SK-N-SH (cell line): Measurements from ENCODE around the gene RNPEPL1. TPM values are rescaled to one million over a fixed set of nuclear protein-coding genes. Genes with fewer than 3 reads are reported as not detected.

Experiments used
- CTCF ChIA-PET: fragments of 300-600, 350-600 bp; formaldehyde crosslinking; extraction: SDS; loops from one replicate; lab custom pipeline; 2021; lab: Yijun Ruan, JAX
- POLR2A ChIA-PET: fragments of 350-600 bp; sonication (Branson Sonifier 250); formaldehyde crosslinking; extraction: SDS; loops from one replicate; lab custom pipeline; 2020; ENCODE audit warnings: antibody characterized with exemption, inconsistent platforms; lab: Yijun Ruan, JAX
- DNase-seq: peaks from one replicate; pipeline ENCODE4 v3.0.0; 2012
- H2AFZ ChIP-seq: fragments of 200-600 bp; sonication (generic); 2 replicates; pipeline ENCODE4 v1.8.1; 2016; ENCODE audit warnings: antibody characterized with exemption, mild to moderate bottlenecking, low read depth
- H3F3A ChIP-seq: fragments of 200-600 bp; sonication (generic); replicated peaks from 2 replicates; pipeline ENCODE3; 2016; ENCODE audit warnings: antibody characterized with exemption, mild to moderate bottlenecking; ENCODE audit not compliant: insufficient read depth
- H3K27ac ChIP-seq, 2 experiments: fragments of 200-500 bp in 1 of 2; fragments of 200-600 bp in 1 of 2; sonication (Bioruptor generic) in 1 of 2; sonication (generic), shearing (Covaris generic) in 1 of 2; 2 replicates each; pipeline versions ENCODE4 v1.5.1 to v1.6.1; 2014 to 2016; ENCODE audit warnings: low read depth in 2 of 2, inconsistent platforms in 1 of 2, low read length in 1 of 2, mild to moderate bottlenecking in 1 of 2, mixed read lengths in 1 of 2
- H3K27me3 ChIP-seq: fragments of 200-600 bp; sonication (generic), shearing (Covaris generic); 2 replicates; pipeline ENCODE4 v1.6.1; 2016; ENCODE audit warnings: mixed run types; ENCODE audit not compliant: insufficient read depth
- H3K36me3 ChIP-seq, 2 experiments: fragments of 200-500 bp in 1 of 2; fragments of 200-600 bp in 1 of 2; sonication (Bioruptor generic) in 1 of 2; sonication (generic) in 1 of 2; replicated peaks in 1 of 2; 2 replicates each; pipeline versions ENCODE3 to v1.5.1; 2014 to 2016; ENCODE audit warnings: low read length in 1 of 2, mild to moderate bottlenecking in 1 of 2; ENCODE audit not compliant: insufficient read depth in 2 of 2, control insufficient read depth in 1 of 2
- H3K4me1 ChIP-seq, 2 experiments: fragments of 200-500 bp in 1 of 2; fragments of 200-600 bp in 1 of 2; sonication (Bioruptor generic) in 1 of 2; sonication (generic), shearing (Covaris generic) in 1 of 2; 2 replicates each; pipeline versions ENCODE4 v1.5.1 to v1.6.1; 2014 to 2016; ENCODE audit warnings: low read depth in 1 of 2, low read length in 1 of 2, mixed run types in 1 of 2; ENCODE audit not compliant: insufficient read depth in 2 of 2, control insufficient read depth in 1 of 2
- H3K4me2 ChIP-seq: fragments of 200-600 bp; sonication (generic), shearing (Covaris generic); 2 replicates; pipeline ENCODE4 v1.6.1; 2017; ENCODE audit warnings: mixed run types
- H3K4me3 ChIP-seq, 2 experiments: fragments of 200-500 bp in 1 of 2; fragments of 200-600 bp in 1 of 2; sonication (Bioruptor generic) in 1 of 2; sonication (generic), shearing (Covaris generic) in 1 of 2; 2 replicates each; pipeline versions ENCODE4 v1.5.1 to v1.8.1; 2014 to 2016; ENCODE audit warnings: low read depth in 2 of 2, inconsistent platforms in 1 of 2, low read length in 1 of 2, mild to moderate bottlenecking in 1 of 2, mixed read lengths in 1 of 2, moderate library complexity in 1 of 2
- H3K79me2 ChIP-seq: fragments of 200-600 bp; sonication (generic); 2 replicates; pipeline ENCODE4 v1.8.1; 2017; ENCODE audit warnings: mild to moderate bottlenecking; ENCODE audit not compliant: insufficient read depth
- H3K9ac ChIP-seq: fragments of 200-600 bp; sonication (generic); 2 replicates; pipeline ENCODE4 v1.6.1; 2017; ENCODE audit warnings: mixed run types
- H3K9me2 ChIP-seq: fragments of 200-600 bp; sonication (generic); 2 replicates; pipeline ENCODE4 v1.6.1; 2017; ENCODE audit warnings: mixed run types
- H3K9me3 ChIP-seq: fragments of 200-600 bp; sonication (generic); 2 replicates; pipeline ENCODE4 v1.6.1; 2017; ENCODE audit warnings: mixed run types, mild to moderate bottlenecking, moderate library complexity
- H4K20me1 ChIP-seq: fragments of 200-600 bp; sonication (generic); 2 replicates; pipeline ENCODE4 v1.6.1; 2017; ENCODE audit warnings: mild to moderate bottlenecking, mixed run types; ENCODE audit not compliant: insufficient read depth
- FOSL2 ChIP-seq: IDR thresholded peaks from 2 replicates; pipeline ENCODE4 v1.4.0; 2012; ENCODE audit warnings: low read depth, mild to moderate bottlenecking, moderate library complexity, borderline replicate concordance
- FOXJ3 ChIP-seq: sonication (generic); formaldehyde crosslinking; IDR thresholded peaks from 2 replicates; pipeline ENCODE4 v1.5.1; 2020; ENCODE audit warnings: mild to moderate bottlenecking, missing genetic modification reagents
- FOXM1 ChIP-seq: IDR thresholded peaks from 2 replicates; pipeline ENCODE4 v1.4.0; 2012; ENCODE audit warnings: low read depth, mild to moderate bottlenecking
- GABPA ChIP-seq: IDR thresholded peaks from 2 replicates; pipeline ENCODE4 v1.4.0; 2012; ENCODE audit warnings: low read depth, mild to moderate bottlenecking
- MEF2A ChIP-seq: IDR thresholded peaks from 2 replicates; pipeline ENCODE4 v1.4.0; 2012; ENCODE audit warnings: low read depth, borderline replicate concordance
- MXI1 ChIP-seq: IDR thresholded peaks from 2 replicates; pipeline ENCODE4 v1.6.1; 2012; ENCODE audit warnings: mild to moderate bottlenecking, low read depth, low read length, improper control_type of control experiment
- NFIC ChIP-seq: IDR thresholded peaks from 2 replicates; pipeline ENCODE4 v1.4.0; 2012; ENCODE audit warnings: borderline replicate concordance
- RCOR1 ChIP-seq: fragments of 150-350 bp; IDR thresholded peaks from 2 replicates; pipeline ENCODE4 v1.6.1; 2017; ENCODE audit warnings: antibody characterized with exemption, low read length
- RFX5 ChIP-seq: IDR thresholded peaks from 2 replicates; pipeline ENCODE4 v1.6.1; 2012; ENCODE audit warnings: mild to moderate bottlenecking, improper control_type of control experiment, low read length
- RXRA ChIP-seq: IDR thresholded peaks from 2 replicates; pipeline ENCODE4 v1.4.0; 2012; ENCODE audit warnings: low read depth, mild to moderate bottlenecking, borderline replicate concordance
- SIN3A ChIP-seq: IDR thresholded peaks from 2 replicates; pipeline ENCODE4 v1.6.1; 2012; ENCODE audit warnings: low read depth, mild to moderate bottlenecking, low read length, moderate library complexity, borderline replicate concordance
- SMC3 ChIP-seq: IDR thresholded peaks from 2 replicates; pipeline ENCODE4 v1.6.1; 2012; ENCODE audit warnings: low read depth, low read length, improper control_type of control experiment
- TCF12 ChIP-seq: IDR thresholded peaks from 2 replicates; pipeline ENCODE4 v1.4.0; 2012
- TEAD4 ChIP-seq: IDR thresholded peaks from 2 replicates; pipeline ENCODE4 v1.4.0; 2012; ENCODE audit warnings: mild to moderate bottlenecking, borderline replicate concordance; ENCODE audit not compliant: insufficient read depth
- WGBS: methylation state at CpG from one replicate; pipeline ENCODE4 v1.1.6; 2017; ENCODE audit warnings: low lambda C conversion rate; 5-methylcytosine and 5-hydroxymethylcytosine counted together
- polyA plus RNA-seq, 3 experiments: library from polyadenylated mRNA; depleted of rRNA; stranded (reverse); fragments of >200 nt; gene quantifications; 2 replicates each; pipeline ENCODE4 v1.2.3, GENCODE V29; 2012
- TF ChIP-seq, protein P1 (sequence below): IDR thresholded peaks from 2 replicates; pipeline ENCODE4 v1.4.0; 2012; ENCODE audit warnings: low read depth, borderline replicate concordance
- TF ChIP-seq, protein P2 (sequence below): fragments of 200-600 bp; sonication (generic); IDR thresholded peaks from 2 replicates; pipeline ENCODE4 v1.6.1; 2017; ENCODE audit warnings: antibody characterized with exemption, mild to moderate bottlenecking, moderate library complexity
- TF ChIP-seq, protein P3 (sequence below): IDR thresholded peaks from 2 replicates; pipeline ENCODE4; 2012
- TF ChIP-seq, protein P4 (sequence below): fragments of 150-350 bp; IDR thresholded peaks from 2 replicates; pipeline ENCODE4 v1.6.1; 2016; ENCODE audit warnings: mild to moderate bottlenecking, low read depth, low read length
- TF ChIP-seq, protein P5 (sequence below): IDR thresholded peaks from 2 replicates; pipeline ENCODE4 v1.4.0; 2012; ENCODE audit warnings: low read depth

The RNPEPL1 gene
- polyA plus RNA-seq, 1 of the 3 experiments (the other 2 are of a cell fraction) = 14.3 TPM

DNA sequence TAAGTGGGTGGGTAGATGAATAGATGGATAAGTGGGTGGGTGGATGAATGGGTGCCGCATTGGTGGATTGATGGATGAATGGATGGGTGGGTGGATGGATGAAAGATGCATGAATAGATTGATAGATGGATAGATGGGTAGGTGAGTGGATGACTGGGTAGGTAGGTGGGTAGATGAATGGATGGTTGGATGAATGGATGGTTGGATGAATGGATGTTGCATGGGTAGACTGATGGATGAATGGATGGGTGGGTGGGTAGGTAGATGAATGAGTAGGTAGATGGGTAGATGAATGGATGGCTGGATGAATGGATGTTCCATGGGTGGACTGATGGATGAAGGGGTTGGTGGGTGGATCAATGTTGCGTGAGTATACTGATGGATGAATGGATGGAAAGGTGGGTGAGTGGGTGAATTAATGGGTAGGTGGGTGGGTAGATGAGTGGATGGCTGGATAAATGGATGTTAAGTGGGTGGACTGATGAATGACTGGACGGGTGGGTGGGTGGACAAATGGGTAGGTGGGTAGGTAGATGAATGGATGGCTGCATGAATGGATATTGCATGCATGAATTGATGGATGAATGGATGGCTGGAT is 41.0 kb upstream of the RNPEPL1 start:
- CTCF ChIA-PET = no interaction called here

More for the DNA sequence above, 41.0 kb upstream of the RNPEPL1 start:
- no peak overlapping the region for H3K9ac ChIP-seq
- no peak overlapping the region for H2AFZ ChIP-seq
- no peaks in the 10 kb centered on the region for H4K20me1 ChIP-seq
- H3K4me3 ChIP-seq = no peak overlapping the region
- H3K36me3 ChIP-seq = peaks cover 15 to 41% of the 10 kb centered on the region in 2 experiments
- POLR2A ChIA-PET = no interaction called here
- no peaks in the 10 kb centered on the region for H3K79me2 ChIP-seq
- DNase-seq = no peak
- H3K4me1 ChIP-seq = no peaks in the 10 kb centered on the region
- H3K4me2 ChIP-seq = no peak overlapping the region
- no peaks in the 10 kb centered on the region for H3F3A ChIP-seq
- no peaks in the 10 kb centered on the region for H3K27me3 ChIP-seq
- H3K9me3 ChIP-seq = peaks cover 16% of the 10 kb centered on the region; the same call in 1 of the 2 replicates
- no peaks in the 10 kb centered on the region for H3K9me2 ChIP-seq
- H3K27ac ChIP-seq = no peak overlapping the region
- TF ChIP-seq SMC3 (no peak), TEAD4 (no peak), MXI1 (no peak), TCF12 (no peak), GABPA (no peak), FOXJ3 (CRISPR knock-in tag) (no peak), FOXM1 (no peak), RXRA (no peak), SIN3A (no peak), RFX5 (no peak), RCOR1 (no peak), MEF2A (no peak), FOSL2 (no peak), NFIC (no peak)
- TF ChIP-seq, protein P1, sequence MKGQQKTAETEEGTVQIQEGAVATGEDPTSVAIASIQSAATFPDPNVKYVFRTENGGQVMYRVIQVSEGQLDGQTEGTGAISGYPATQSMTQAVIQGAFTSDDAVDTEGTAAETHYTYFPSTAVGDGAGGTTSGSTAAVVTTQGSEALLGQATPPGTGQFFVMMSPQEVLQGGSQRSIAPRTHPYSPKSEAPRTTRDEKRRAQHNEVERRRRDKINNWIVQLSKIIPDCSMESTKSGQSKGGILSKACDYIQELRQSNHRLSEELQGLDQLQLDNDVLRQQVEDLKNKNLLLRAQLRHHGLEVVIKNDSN = no peak
- TF ChIP-seq, protein P2, sequence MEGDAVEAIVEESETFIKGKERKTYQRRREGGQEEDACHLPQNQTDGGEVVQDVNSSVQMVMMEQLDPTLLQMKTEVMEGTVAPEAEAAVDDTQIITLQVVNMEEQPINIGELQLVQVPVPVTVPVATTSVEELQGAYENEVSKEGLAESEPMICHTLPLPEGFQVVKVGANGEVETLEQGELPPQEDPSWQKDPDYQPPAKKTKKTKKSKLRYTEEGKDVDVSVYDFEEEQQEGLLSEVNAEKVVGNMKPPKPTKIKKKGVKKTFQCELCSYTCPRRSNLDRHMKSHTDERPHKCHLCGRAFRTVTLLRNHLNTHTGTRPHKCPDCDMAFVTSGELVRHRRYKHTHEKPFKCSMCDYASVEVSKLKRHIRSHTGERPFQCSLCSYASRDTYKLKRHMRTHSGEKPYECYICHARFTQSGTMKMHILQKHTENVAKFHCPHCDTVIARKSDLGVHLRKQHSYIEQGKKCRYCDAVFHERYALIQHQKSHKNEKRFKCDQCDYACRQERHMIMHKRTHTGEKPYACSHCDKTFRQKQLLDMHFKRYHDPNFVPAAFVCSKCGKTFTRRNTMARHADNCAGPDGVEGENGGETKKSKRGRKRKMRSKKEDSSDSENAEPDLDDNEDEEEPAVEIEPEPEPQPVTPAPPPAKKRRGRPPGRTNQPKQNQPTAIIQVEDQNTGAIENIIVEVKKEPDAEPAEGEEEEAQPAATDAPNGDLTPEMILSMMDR = no peak
- TF ChIP-seq, protein P3, sequence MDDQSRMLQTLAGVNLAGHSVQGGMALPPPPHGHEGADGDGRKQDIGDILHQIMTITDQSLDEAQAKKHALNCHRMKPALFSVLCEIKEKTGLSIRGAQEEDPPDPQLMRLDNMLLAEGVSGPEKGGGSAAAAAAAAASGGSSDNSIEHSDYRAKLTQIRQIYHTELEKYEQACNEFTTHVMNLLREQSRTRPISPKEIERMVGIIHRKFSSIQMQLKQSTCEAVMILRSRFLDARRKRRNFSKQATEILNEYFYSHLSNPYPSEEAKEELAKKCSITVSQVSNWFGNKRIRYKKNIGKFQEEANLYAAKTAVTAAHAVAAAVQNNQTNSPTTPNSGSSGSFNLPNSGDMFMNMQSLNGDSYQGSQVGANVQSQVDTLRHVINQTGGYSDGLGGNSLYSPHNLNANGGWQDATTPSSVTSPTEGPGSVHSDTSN = no peak
- TF ChIP-seq, protein P4, sequence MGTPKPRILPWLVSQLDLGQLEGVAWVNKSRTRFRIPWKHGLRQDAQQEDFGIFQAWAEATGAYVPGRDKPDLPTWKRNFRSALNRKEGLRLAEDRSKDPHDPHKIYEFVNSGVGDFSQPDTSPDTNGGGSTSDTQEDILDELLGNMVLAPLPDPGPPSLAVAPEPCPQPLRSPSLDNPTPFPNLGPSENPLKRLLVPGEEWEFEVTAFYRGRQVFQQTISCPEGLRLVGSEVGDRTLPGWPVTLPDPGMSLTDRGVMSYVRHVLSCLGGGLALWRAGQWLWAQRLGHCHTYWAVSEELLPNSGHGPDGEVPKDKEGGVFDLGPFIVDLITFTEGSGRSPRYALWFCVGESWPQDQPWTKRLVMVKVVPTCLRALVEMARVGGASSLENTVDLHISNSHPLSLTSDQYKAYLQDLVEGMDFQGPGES = no peak
- TF ChIP-seq, protein P5, sequence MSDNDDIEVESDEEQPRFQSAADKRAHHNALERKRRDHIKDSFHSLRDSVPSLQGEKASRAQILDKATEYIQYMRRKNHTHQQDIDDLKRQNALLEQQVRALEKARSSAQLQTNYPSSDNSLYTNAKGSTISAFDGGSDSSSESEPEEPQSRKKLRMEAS = no peak
- 70% methylated on average over 3 of the region's 3 CpGs for WGBS
